Suppressor macrophage (primary cell): ENCODE data around the gene FRZB.

Source experiments
- DNase-seq, 4 experiments: peaks; one replicate each; pipeline ENCODE4 v3.0.0-alpha.2; 2020 to 2022

Gene FRZB

GRCh38 chr2:182784058-182784706 lies 82.3 kb downstream of the FRZB start:
- DNase-seq = no peak
